HG02840 (cell line): ENCODE data around the gene KCTD12.

Source experiments
- ATAC-seq: cut with Tn5 transposase; IDR thresholded peaks from one replicate; pipeline ENCODE4 v1.9.1; 2021; ENCODE audit warnings: mild to moderate bottlenecking, moderate library complexity, moderate number of reproducible peaks; ENCODE audit not compliant: unreplicated experiment, low FRiP score

KCTD12 gene

DNA sequence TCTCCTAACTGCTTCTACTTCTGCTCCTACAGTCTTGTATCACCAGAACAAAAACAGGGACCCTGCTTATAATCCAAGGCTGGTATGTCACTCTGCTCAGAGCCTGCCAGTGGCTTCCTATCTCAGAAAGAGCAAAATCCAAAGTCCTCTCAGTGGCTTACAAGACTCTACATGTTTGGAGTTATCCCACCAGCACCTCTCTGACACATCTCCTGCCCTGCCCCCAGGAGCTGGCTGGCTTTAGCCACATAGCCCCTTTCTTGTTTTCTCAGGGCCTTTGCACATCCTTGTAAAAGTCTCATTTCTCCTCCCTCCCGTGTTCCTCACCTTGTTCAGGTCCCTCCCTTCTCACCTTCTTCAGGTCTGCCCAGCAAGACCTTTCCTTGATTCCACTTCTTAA, 2.2 kb upstream of the KCTD12 start:
- ATAC-seq, result no peak

- ATAC-seq, result no peak
Measured at GRCh38 chr13:76887076-76887563, 915 bp upstream of the KCTD12 start.

GRCh38 chr13:76886005-76886291, 257 bp downstream of the KCTD12 start:
- no peak for ATAC-seq

- peak; percentile 46 for ATAC-seq
Measured at GRCh38 chr13:76885203-76886004, 801 bp downstream of the KCTD12 start.

DNA sequence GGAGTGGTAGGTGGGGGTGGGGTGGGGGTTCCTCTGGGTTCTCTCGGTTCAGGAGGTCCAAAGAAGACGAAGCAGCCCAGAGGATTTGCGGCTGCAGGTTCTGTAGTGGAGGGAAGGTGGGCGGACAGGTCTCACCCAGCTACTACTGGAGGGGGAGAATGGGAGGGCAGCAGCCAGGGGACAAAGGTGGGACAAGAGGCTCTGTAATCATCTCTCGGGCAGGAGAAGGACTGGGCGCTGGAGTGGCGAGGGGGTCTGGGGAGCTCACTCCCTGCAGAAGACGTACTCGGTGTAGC, 1.4 kb downstream of the KCTD12 start:
- no peak for ATAC-seq

DNA sequence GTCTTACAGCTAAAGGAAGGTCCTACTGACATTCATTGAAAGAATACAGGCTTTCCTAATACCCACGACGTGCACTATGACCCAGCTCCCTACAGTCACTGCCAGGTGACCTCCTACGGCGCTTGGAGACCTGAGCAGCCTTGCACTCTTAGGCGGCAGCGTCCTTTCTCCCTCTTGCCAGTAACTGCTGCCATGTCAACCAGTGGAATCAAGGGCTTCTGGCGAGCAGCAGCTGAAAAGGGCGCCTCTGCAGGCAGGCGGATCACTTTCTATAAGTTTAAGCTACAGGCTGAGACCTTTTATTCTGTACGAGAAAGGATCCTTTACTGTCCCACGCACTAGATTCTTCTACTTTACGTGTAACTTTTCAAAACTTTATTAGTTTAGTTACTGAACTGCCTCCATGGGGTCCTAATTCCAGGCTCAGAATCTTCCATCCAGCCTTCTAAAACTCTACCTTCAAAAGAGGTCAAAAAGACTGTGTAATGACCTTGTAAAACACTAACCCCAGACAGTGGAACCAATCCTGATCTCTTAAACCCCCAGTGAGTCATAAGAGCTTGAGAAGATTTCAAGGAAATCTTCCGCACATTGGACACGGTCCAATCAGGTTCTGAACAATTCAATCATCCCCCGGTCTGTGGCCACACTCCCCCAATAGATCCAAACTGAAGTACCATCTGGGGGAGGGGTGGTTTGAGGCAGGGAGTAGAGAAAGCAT, 1.9 kb downstream of the KCTD12 start:
- ATAC-seq, result no peak

- ATAC-seq, result no peak
Measured at GRCh38 chr13:76883236-76883635, 3.0 kb downstream of the KCTD12 start.

GRCh38 chr13:76882431-76882830, 3.8 kb downstream of the KCTD12 start:
- ATAC-seq, result no peak

GRCh38 chr13:76879883-76880270, 6.3 kb downstream of the KCTD12 start:
- ATAC-seq, result no peak

GRCh38 chr13:76879203-76879882, 6.9 kb downstream of the KCTD12 start:
- peak; percentile 92 for ATAC-seq

GRCh38 chr13:76878043-76878442, 8.2 kb downstream of the KCTD12 start:
- ATAC-seq, result no peak

DNA sequence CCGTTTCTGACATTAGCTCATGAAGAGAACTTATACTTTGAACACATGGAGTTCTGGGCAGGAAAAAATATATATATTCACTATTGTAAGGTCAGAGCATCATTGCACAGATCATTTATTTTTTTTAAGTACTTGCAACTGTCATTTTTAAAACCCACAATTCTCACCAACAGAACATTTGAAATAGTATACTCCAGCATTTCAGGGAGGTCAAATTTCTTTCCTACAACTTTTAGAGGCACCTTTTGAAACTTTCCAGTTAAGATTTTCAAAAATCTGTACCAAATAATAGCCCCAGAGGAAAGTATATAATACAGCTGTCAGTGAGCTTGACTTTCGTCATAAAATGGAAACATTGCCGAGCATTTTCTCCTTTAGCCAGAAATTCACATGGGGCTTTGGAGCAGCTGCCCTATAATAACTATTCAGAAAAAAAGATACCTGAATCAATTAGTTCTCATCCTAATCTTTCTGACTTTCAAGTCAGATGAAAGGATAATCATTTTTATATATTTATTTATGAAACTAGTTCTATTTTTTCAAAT, 10.9 kb downstream of the KCTD12 start:
- ATAC-seq, result no peak

GRCh38 chr13:76874479-76874878, 11.7 kb downstream of the KCTD12 start:
- ATAC-seq, result no peak

DNA sequence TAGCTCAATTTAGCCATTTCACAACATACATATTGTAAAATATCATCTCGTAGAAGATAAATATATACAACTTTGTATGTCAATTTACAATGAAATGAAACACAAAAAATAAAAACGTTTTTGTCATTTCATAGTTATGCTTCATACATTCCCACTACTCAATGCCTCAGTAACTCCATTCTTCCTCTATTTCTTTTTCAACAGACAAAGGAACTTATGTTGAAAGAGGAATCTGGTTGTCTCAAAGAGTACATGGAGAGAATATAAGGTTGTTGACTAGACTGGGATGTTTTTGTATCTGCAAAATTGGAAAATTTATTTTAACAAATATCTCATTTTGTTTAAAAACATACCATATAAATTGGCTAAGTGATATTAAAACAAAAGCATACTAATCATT, 12.8 kb downstream of the KCTD12 start:
- no peak for ATAC-seq

- no peak for ATAC-seq
Measured at GRCh38 chr13:76872675-76873074, 13.5 kb downstream of the KCTD12 start.

- no peak for ATAC-seq
Measured at GRCh38 chr13:76871432-76871831, 14.8 kb downstream of the KCTD12 start.

GRCh38 chr13:76868371-76868770, 17.8 kb downstream of the KCTD12 start:
- no peak for ATAC-seq

GRCh38 chr13:76865996-76866503, 20.2 kb downstream of the KCTD12 start:
- ATAC-seq, result no peak

GRCh38 chr13:76865109-76865508, 21.1 kb downstream of the KCTD12 start:
- ATAC-seq, result no peak

- ATAC-seq, result no peak
Measured at GRCh38 chr13:76864259-76864658, 21.9 kb downstream of the KCTD12 start.

DNA sequence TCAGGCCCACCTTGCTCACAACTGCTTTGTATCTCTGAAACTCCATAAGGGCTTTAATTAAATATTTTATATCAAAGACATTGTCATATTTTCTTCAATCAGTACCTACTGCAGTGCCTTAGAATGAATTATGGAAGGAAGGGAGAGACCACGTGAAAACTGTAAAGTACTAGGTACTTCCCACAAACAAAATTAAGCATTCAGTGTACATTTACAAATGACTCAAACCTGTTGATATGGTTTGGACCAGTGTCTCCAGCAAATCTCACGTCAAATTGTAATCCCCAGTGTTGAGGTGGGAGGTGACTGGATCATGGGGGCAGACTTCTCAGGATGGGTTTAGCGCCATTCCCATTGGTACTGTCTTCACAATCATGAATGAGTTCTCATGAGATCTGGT, 23.2 kb downstream of the KCTD12 start:
- no peak for ATAC-seq
